Amniotic epithelial cell (primary cell): ENCODE measurements around the gene SPATA32.

Experiments
- DNase-seq: peaks from one replicate; pipeline ENCODE4 v3.0.0-alpha.2; 2010; ENCODE audit warnings: low read depth

The SPATA32 gene

GRCh38 chr17:45228763-45229539 lies 32.9 kb downstream of the SPATA32 start:
- peak; percentile 93 for DNase-seq

DNA sequence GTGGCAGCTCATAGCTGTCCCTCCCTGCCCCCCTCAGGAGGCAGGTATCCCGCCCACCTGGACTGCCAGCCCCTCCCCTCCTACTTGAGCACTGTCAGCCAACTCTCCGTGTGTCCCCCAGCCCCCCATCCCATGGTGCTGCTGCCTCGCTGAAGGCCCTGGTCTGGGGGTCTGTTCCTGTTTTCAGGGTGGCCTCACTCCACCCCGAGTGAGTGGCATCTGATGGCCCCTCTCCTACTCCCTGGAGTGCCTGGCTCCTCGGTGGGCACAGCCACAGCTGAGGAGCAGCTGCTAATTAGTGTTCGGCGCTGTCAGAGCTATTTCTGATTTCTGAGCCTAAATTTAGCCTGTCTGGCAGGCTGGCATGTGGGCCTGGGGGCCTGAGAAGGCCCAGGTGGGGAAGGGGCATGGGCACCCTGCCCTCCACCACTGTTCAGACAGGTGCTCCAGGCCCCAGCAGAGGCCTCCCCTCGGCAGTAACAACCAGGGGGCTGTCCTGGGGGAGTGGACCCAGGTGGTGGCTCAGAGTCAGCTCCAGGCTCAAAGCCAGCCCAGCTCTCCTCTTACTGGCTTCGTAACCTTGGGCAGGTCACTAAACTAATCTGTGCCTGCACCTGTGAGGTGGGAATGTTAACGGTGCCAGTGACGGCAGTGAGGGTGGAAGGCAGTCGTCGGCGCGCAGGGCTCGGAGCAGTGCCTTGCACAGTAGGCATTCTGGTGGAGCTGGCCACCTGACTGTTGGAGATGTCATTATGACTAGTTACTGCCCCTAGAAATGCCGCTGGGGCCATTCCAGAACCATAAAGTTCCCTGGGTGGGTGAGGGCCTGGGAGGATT lies 33.8 kb downstream of the SPATA32 start:
- no peak for DNase-seq

DNA sequence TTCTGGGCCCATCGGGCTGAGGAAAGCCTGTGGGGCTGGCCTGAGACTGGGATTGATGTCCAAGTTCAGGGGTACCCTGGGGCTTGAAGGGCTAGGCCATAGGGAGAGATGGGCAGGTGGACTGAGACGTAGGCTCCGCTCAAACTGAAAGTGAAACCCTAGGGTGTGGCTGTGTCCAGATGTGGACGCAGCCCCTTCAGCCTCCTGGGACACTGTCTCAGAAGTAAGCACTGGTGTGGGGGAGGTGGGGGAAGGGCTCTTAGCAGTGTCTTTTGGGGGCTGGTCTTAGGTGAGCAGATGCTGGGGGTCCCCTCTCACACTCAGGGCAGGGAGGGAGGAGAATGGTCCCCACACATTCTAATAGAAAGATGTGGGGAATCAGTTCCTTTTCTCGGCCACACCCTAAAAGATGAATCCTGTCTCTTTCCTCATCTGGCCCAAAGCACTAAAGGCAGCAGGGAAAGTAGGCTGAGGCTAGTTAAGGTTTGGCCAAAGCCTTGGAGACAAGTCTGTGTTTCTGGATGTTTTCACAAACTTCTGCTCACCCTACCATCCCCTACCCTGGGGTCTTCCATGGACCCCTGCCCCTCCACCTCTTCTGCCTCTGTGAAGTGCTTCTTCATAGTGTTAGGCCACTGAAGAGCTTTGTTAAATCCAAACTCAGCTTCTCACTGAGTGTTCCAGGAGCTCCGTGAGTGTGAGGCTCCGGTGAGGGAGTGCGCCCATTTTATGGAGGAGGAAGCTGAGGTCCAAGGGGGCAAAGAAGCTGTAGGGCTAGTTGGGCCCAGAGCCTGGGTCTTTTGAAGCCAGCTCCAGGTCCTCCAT lies 34.6 kb downstream of the SPATA32 start:
- DNase-seq, result no peak

DNA sequence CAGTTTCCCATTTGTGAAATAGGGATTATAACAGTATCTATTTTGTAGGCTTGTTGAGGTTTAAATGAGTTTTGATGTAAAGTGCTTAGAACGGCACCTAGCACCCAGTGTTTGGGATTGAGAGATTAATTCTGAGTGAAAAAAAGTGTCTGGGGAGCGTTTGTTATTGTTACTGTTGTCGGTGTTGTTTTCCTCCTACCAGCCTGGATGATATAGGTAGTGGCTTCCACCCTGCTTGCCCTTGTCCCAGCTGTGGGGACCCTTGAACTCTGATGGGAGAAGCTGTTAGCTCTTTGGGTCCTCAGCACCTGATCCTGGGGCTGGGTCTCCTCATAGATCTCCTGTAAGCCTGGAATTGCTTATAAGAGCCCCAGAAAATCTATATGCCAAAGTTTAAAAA lies 35.3 kb downstream of the SPATA32 start:
- no peak for DNase-seq

DNA sequence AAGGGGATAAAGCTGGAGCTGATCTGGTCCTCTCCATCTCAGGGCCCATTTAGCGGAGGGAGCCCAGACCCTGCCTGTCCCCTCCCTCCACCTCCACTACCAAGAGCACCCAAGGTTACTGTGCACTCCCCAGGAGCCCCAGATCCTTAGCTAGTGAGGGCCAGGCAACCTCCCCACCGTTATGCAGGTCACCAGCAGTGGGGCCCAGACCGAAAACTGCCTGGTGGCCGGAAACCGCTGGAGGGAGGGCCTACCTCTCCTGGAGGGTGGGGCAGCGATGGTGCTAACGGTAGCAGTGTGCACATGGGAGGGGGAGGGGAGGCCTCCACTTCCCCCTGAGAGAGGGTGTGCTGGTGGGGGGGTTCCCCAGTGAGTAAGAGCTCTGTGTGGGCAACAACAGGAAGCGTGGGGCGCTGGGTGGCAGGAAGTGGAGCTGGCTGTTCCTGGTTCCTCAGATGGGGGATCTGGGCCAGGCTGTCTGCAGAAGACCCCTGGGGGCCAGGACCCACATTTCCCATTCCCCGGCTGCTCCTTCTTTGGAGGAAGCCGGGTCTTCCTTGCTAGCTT lies 35.8 kb downstream of the SPATA32 start:
- DNase-seq, result peak; percentile 43

DNA sequence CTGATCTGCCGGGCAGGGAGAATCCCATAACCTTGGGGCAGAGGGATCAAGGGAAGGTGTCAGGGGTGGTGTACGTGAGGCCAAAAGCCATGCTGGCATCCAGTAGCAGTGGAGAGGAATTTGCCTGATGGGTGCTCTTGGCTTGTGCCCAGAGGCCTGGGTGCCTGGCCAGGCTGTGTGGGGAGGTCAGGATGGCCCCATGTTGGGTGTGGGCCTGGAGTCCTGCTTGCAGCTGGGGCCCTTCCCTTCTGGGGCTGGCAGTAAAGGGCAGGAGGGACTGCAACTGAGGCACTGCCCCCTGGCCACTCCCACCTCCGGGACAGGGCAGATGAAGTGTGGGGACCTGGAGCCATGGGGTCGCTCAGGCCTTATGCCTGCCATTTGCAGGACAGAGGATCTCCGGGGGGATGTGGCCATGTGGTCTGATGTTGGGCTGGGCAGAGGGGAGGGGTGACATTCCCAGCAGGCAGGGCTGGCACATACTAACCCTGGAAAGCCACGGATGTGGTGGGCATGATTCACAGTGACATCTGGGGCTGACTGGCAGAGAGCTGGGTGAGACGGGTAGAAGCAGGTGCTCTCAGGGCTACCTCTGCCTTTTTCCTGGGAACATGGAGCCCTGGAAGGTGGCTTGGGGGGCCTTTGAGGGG lies 36.7 kb downstream of the SPATA32 start:
- no peak for DNase-seq

DNA sequence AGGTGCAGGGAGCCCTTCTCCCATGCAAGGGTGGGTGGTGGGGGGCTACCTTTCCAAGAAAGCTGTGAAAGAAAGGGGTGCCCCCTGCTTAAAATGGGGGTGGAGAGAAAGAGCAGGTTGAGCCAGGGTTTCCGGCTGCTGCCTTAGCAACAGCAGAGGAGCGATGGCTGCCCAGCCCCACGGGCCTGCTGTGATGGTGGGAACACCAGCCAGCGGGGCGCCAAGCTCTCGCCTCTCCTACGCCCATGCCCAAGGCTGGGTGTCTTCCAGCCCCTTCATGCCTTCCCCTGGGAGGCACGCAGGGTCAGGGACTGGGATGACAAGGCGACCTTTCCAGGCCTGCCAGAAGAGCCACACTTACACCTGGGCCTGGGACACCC lies 37.2 kb downstream of the SPATA32 start:
- DNase-seq, result no peak

GRCh38 chr17:45223539-45224528 lies 38.1 kb downstream of the SPATA32 start:
- DNase-seq, result no peak

GRCh38 chr17:45222996-45223538 lies 38.8 kb downstream of the SPATA32 start:
- no peak for DNase-seq

DNA sequence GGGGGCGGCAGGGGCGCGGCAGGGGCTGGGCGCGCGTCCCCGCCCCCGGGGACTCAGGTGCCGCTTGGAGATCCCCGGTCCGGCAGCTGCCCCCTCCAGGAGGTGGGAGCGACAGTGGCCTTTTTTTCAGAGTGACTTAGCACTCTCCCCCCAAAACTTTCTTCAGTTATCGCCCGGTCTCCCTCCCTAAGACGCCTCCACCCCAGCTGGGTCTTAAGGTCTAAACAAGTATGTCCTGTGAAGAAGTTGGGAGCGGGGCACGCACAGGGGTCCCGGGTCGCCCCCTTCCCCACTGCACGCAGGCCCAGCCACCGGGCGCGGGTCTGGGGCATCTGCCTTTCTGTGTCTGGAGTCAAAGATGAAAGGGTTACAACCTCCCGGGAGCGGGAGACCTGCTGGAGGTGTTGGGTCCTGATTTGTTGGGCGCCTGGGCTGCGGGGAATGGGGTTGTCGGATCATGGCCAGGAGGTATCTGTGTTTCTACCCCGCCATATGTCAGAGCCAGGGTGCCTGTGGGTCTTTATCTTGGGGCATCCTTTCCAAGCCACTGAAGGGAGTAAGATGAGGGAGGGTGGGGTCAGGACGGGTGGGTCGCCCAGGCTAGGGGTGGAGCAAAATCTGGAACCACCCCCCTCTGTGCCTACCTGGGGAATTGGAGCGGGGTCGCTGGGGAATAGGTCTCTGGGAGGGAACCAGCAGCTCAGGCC lies 39.5 kb downstream of the SPATA32 start:
- no peak for DNase-seq

DNA sequence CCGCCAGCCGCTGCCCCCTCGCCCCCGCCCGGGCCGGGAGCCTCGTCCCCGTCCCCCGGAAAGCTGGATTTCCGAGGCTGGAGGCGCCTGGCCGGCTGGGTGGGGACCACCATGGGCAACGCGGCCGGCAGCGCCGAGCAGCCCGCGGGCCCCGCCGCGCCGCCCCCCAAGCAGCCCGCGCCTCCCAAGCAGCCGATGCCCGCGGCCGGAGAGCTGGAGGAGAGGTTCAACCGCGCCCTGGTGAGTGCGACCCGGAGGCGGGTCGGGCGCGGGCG lies 39.9 kb downstream of the SPATA32 start:
- DNase-seq, result no peak

DNA sequence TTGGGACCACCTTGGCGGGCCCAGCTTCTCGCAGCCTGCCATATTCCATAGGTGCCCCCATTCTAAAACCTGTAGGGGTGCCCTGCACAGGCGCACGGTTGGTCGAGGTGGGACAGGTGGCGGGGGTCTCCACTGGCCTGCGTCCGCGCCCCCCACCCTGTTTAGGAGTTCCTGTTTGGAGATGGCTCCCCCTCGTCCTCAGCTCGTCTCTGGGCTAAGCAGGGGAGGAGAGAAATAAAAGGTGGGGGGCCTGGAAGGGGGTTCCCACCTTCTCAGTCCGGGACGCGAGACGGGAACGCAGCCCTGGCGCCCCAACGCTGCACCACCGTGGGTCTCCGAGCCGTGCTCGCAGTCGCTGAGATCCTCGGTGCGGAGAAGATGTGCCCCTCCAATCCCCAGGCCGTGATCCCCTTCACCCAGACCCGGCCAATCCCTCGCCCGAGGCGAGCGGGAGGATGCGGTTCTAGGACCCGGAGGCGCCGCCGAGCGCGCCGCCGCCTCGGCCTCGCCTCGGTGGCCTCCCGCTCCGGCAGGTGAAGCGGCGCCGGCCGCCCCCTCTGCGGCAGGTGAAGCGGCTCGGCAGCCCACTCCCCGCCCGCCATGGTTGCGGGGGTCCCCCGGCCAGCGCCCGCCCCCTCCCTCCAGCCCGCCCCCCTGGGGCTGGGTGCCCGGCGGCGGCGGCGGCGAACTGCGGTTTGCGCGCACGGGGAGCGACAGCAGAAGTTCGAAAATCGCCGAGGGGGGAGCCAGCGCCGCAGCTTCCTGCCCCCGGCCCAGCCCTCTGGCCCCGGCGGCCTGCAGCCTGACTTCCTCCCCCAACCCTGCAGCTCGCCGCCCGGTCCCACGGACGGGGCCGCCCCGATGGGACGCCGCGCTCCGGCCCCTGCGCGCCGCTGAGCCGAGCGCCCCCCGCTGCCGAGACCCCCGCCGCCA lies 40.5 kb downstream of the SPATA32 start, which contains the start of gene FMNL1:
TSS of gene FMNL1 (plus strand) at position 805 of the 933 bp plus-strand sequence. CDS start 240 bp downstream, outside the sequence.
- DNase-seq, result no peak

GRCh38 chr17:45220079-45220478 lies 41.8 kb downstream of the SPATA32 start:
- no peak for DNase-seq

DNA sequence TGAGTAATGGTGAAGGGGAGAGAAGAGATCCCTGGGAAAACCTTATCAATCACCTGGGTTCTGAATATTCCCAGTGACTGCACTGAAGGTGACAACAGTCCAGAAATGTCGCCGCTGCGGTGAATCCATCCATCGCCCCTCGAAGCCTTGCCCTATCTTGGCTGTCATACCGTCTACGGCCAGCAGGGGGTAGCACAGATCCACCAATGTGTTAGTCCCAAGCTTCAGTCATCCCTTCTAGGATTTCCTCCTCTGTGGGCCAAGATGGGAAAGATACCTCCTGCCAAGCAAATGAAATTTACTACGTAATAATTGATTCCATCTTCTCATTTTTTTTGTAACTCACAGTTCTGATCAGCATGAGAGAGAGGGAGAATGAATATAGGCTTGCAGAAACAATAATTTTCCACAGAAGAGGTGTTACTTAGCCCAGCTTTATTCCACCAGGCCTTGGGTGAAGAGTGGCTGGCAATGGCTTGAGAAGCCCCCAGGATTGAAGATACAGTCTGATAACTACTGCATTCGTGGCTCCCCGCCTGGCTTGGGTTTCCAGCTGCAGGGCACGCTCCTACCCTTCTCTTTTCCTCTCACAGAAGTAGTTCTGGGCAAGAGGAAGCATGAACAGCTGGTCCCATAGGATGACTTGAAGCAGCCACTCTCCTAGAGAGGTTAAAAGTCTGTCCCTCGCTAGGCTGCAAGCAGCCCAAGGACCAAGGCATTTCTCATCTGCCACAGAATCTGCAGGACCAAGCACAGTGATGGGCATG lies 42.8 kb downstream of the SPATA32 start:
- peak; percentile 66 for DNase-seq
